Esophagus (tissue), 2 donors: ENCODE data around the gene RXRB. TPM values are rescaled to one million over a fixed set of nuclear protein-coding genes. Genes with fewer than 3 reads are reported as not detected.
"Not testable (repeated sequence)": the region's sequence is repeated elsewhere in the genome, so short reads cannot be mapped to it uniquely, and the experiment has no call there.

Experiments used
- H3K27ac ChIP-seq, 2 donors: one replicate each; pipeline ENCODE4 v1.5.1; 2013; ENCODE audit warnings: low read depth in 2 of 2, mild to moderate bottlenecking in 2 of 2, inconsistent platforms in 1 of 2, low read length in 1 of 2, moderate library complexity in 1 of 2
- H3K27me3 ChIP-seq, 2 donors: one replicate each; pipeline ENCODE4 v1.6.1; 2013; ENCODE audit warnings: low read length in 2 of 2, control low read depth in 1 of 2, mild to moderate bottlenecking in 1 of 2; ENCODE audit not compliant: insufficient read depth in 2 of 2, control insufficient read depth in 1 of 2
- H3K36me3 ChIP-seq, 2 donors: one replicate each; pipeline ENCODE4 v1.6.1; 2013; ENCODE audit warnings: low read length in 1 of 2; ENCODE audit not compliant: control insufficient read depth in 2 of 2, insufficient read depth in 2 of 2
- H3K4me1 ChIP-seq, 2 donors: one replicate each; pipeline ENCODE4 v1.6.1; 2013; ENCODE audit warnings: low read length in 1 of 2; ENCODE audit not compliant: control insufficient read depth in 2 of 2, insufficient read depth in 2 of 2
- H3K4me3 ChIP-seq, 2 donors: one replicate each; pipeline ENCODE4 v1.5.1; 2013; ENCODE audit warnings: low read length in 2 of 2, mild to moderate bottlenecking in 2 of 2, low read depth in 1 of 2, moderate library complexity in 1 of 2
- H3K9me3 ChIP-seq, 2 donors: one replicate each; pipeline ENCODE4 v1.6.1; 2013; ENCODE audit warnings: mild to moderate bottlenecking in 2 of 2, low read depth in 1 of 2, low read length in 1 of 2, moderate library complexity in 1 of 2; ENCODE audit not compliant: control insufficient read depth in 2 of 2, insufficient read depth in 1 of 2
- WGBS, 2 donors: extraction: QIAGEN DNeasy Blood & Tissue Kit; methylation state at CpG; one replicate each; pipeline ENCODE4 v1.1.7; 2013; 5-methylcytosine and 5-hydroxymethylcytosine counted together
- polyA plus RNA-seq, 2 donors: library from polyadenylated mRNA; stranded (reverse); fragments of 200-250 nt; gene quantifications; one replicate each; pipeline ENCODE4 v1.2.3, GENCODE V29; 2013
- donor health status: healthy with polysubstance abuse.
- donor health status: Bipolar disorder and iron deficiency.

RXRB gene
- polyA plus RNA-seq, 2 donors = 24.4 to 30.0 TPM

- Histone ChIP-seq H3K36me3 (no peaks in the 10 kb centered on the region), H3K4me3 (no peak overlapping the region), H3K27me3 (no peaks in the 10 kb centered on the region), H3K4me1 (no peaks in the 10 kb centered on the region), H3K9me3 (no peaks in the 10 kb centered on the region), H3K27ac (no peak overlapping the region)
- 84 to 90% methylated on average over 6 of the region's 6 CpGs for WGBS, 2 donors
Measured at GRCh38 chr6:33156561-33156960, 43.9 kb downstream of the RXRB start.

GRCh38 chr6:33154349-33154748 is 46.1 kb downstream of the RXRB start:
- H3K27ac ChIP-seq = no peak overlapping the region
- H3K4me3 ChIP-seq = no peak overlapping the region
- no peaks in the 10 kb centered on the region for H3K27me3 ChIP-seq
- H3K4me1 ChIP-seq = no peaks in the 10 kb centered on the region
- no peaks in the 10 kb centered on the region for H3K36me3 ChIP-seq
- 52 to 60% methylated on average over 4 of the region's 4 CpGs for WGBS, 2 donors
- no peaks in the 10 kb centered on the region for H3K9me3 ChIP-seq

GRCh38 chr6:33151050-33151449 is 49.4 kb downstream of the RXRB start:
- no peaks in the 10 kb centered on the region for H3K9me3 ChIP-seq
- H3K27ac ChIP-seq = no peak overlapping the region
- no peaks in the 10 kb centered on the region for H3K27me3 ChIP-seq
- H3K36me3 ChIP-seq = no peaks in the 10 kb centered on the region
- no peaks in the 10 kb centered on the region for H3K4me1 ChIP-seq
- H3K4me3 ChIP-seq = no peak overlapping the region
- 91% methylated on average over 1 of the region's 1 CpG for WGBS, 2 donors

GRCh38 chr6:33150560-33150959 is 49.9 kb downstream of the RXRB start:
- H3K4me3 ChIP-seq, H3K27me3 ChIP-seq, H3K27ac ChIP-seq, H3K36me3 ChIP-seq, H3K4me1 ChIP-seq, H3K9me3 ChIP-seq: not testable (repeated sequence)
- WGBS, 2 donors = 81 to 97% methylated on average over 3 of the region's 3 CpGs

GRCh38 chr6:33147807-33148666 is 52.4 kb downstream of the RXRB start:
- Histone ChIP-seq H3K27ac (no peak overlapping the region), H3K4me1 (no peaks in the 10 kb centered on the region), H3K9me3 (no peaks in the 10 kb centered on the region), H3K4me3 (no peak overlapping the region), H3K27me3 (no peaks in the 10 kb centered on the region), H3K36me3 (no peaks in the 10 kb centered on the region)
- WGBS, 2 donors = 42 to 45% methylated on average over 8 of the region's 8 CpGs

GRCh38 chr6:33144373-33144772 is 56.1 kb downstream of the RXRB start:
- Histone ChIP-seq H3K27ac (no peak overlapping the region), H3K27me3 (no peaks in the 10 kb centered on the region), H3K4me3 (no peak overlapping the region), H3K9me3 (no peaks in the 10 kb centered on the region), H3K4me1 (no peaks in the 10 kb centered on the region), H3K36me3 (no peaks in the 10 kb centered on the region)
- WGBS, 2 donors = 6 to 18% methylated on average over 1 of the region's 1 CpG

Other genes starting within 250 kb of the RXRB start
- 10 to 100 TPM; 11.3 to 14.4 TPM for gene HLA-DMA, start 247.6 kb downstream of the RXRB start, polyA plus RNA-seq
- 10 to 100 TPM; 86.9 to 97.6 TPM for gene BRD2, start 232.1 kb downstream of the RXRB start, polyA plus RNA-seq
- 1 to 10 TPM in 1 of 2 donors, under 1 TPM in 1; 0.49 to 1.5 TPM for gene HLA-DOA, start 191.1 kb downstream of the RXRB start, polyA plus RNA-seq
- gene HLA-DPA1, start 127.0 kb downstream of the RXRB start, polyA plus RNA-seq = 10 to 100 TPM in 1 of 2 donors, 1 to 10 TPM in 1; 7.8 to 27.2 TPM
- gene HLA-DPB1, start 124.7 kb downstream of the RXRB start, polyA plus RNA-seq = 10 to 100 TPM in 1 of 2 donors, 1 to 10 TPM in 1; 8.7 to 39.1 TPM
- 1 to 10 TPM in 1 of 2 donors, under 1 TPM in 1; 0.38 to 1.3 TPM for gene COL11A2, start 8.2 kb downstream of the RXRB start, polyA plus RNA-seq
- 10 to 100 TPM; 22.8 to 57.3 TPM for gene SLC39A7, start 202 bp upstream of the RXRB start, polyA plus RNA-seq
- gene HSD17B8, start 4.0 kb upstream of the RXRB start, polyA plus RNA-seq = 10 to 100 TPM; 16.7 to 33.7 TPM
- 10 to 100 TPM; 26.7 to 32.4 TPM for gene RING1, start 7.8 kb upstream of the RXRB start, polyA plus RNA-seq
- 10 to 100 TPM; 44.9 to 48.9 TPM for gene VPS52, start 71.2 kb upstream of the RXRB start, polyA plus RNA-seq
- gene RPS18, start 71.4 kb upstream of the RXRB start, polyA plus RNA-seq = 1,000 to 10,000 TPM; 7,154 to 7,464 TPM
- gene B3GALT4, start 76.5 kb upstream of the RXRB start, polyA plus RNA-seq = 10 to 100 TPM; 21.1 to 27.2 TPM
- gene WDR46, start 88.6 kb upstream of the RXRB start, polyA plus RNA-seq = 10 to 100 TPM; 38.6 to 44.5 TPM
- 100 to 1,000 TPM; 127 to 293 TPM for gene PFDN6, start 88.9 kb upstream of the RXRB start, polyA plus RNA-seq
- gene RGL2, start 98.3 kb upstream of the RXRB start, polyA plus RNA-seq = 100 to 1,000 TPM in 1 of 2 donors, 10 to 100 TPM in 1; 58.7 to 134 TPM
- gene TAPBP, start 113.4 kb upstream of the RXRB start, polyA plus RNA-seq = 10 to 100 TPM; 20.1 to 39.8 TPM
- 10 to 100 TPM; 10.2 to 11.6 TPM for gene ZBTB22, start 117.1 kb upstream of the RXRB start, polyA plus RNA-seq
- 10 to 100 TPM; 27.8 to 28.7 TPM for gene DAXX, start 122.3 kb upstream of the RXRB start, polyA plus RNA-seq
- gene KIFC1, start 191.2 kb upstream of the RXRB start, polyA plus RNA-seq = 10 to 100 TPM; 12.5 to 15.0 TPM
- 10 to 100 TPM; 27.3 to 46.0 TPM for gene PHF1, start 210.3 kb upstream of the RXRB start, polyA plus RNA-seq
- 100 to 1,000 TPM in 1 of 2 donors, 10 to 100 TPM in 1; 80.2 to 119 TPM for gene CUTA, start 217.4 kb upstream of the RXRB start, polyA plus RNA-seq
- gene SYNGAP1, start 219.4 kb upstream of the RXRB start, polyA plus RNA-seq = 10 to 100 TPM in 1 of 2 donors, 1 to 10 TPM in 1; 4.1 to 18.2 TPM